NCI-H524 treated with DMSO at 0.1 percent for 48 hours (cell line): ENCODE data around the gene EXOC3L4.
"Not testable (repeated sequence)": the region's sequence is repeated elsewhere in the genome, so short reads cannot be mapped to it uniquely, and the experiment has no call there.

ENCODE experiments used
- DNase-seq: peaks from one replicate; lab custom pipeline; 2025; lab: John Stamatoyannopoulos, UW

Gene EXOC3L4

GRCh38 chr14:103105580-103106150, 11.1 kb downstream of the EXOC3L4 start:
- peak; percentile 95 for DNase-seq

- DNase-seq = no peak
These were observed 12.9 kb downstream of the EXOC3L4 start for GRCh38 chr14:103107455-103107854.

DNA sequence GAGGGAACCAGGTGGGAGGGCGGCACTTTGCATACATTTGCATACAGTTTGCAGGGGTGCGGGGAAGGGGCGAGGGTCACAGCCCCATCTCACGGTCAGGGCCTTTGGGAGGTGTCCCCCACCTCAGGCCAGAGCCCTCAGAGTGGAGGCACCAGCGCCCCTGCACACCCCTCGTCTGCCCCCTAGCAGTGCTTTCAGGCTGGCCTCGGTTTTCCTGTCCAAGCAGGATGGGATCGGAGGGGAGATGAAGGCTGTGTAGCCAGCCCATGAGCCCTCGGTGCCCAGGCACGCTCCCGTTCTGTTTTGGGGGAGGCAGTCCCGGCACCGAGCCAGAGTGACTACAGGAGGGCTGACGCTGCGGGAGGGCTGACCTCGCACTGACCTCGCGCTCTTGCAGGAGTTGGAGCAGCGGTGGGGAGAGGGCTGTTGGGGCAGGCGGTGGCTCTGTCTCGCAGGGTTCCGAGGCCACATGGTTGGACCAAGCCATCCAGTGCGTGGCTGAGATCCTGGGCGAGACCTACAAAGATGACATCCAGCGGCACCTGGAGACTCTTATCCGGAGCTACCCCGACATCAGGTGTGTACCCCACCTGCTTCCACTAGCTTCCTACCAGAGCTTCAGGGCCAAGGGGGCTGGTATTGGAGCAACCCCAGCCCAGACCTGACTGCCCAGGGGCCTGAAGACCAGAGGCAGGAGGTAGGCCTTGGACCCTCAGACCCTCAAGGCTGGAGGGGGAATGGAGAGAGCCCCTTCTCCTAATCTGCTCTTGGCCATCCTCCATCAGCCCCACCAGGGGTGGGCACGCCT, 13.6 kb downstream of the EXOC3L4 start:
- DNase-seq = no peak

DNA sequence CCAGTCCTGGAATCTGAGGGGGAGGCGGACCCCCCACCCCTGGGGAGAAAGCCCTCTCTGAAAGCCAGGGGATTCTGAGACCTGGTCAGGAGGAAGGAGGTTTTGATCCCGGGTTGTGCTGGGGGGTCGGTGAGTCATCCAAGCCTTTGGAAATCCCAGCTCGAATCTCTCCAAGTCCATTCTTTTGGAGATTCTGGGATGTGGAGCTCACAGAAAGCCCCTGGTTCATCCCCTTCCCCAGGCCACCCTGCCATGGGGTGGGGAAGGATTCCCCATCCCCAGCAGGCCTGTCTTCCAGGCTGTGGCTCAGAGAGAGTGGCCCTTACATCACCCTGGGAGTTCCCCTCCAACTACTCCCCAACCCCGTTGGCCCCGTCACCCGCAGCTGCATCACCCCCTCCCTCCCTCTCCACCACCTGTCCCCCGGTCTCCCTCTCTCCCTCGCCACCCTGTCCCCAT, 14.3 kb downstream of the EXOC3L4 start:
- peak; percentile 30 for DNase-seq

DNA sequence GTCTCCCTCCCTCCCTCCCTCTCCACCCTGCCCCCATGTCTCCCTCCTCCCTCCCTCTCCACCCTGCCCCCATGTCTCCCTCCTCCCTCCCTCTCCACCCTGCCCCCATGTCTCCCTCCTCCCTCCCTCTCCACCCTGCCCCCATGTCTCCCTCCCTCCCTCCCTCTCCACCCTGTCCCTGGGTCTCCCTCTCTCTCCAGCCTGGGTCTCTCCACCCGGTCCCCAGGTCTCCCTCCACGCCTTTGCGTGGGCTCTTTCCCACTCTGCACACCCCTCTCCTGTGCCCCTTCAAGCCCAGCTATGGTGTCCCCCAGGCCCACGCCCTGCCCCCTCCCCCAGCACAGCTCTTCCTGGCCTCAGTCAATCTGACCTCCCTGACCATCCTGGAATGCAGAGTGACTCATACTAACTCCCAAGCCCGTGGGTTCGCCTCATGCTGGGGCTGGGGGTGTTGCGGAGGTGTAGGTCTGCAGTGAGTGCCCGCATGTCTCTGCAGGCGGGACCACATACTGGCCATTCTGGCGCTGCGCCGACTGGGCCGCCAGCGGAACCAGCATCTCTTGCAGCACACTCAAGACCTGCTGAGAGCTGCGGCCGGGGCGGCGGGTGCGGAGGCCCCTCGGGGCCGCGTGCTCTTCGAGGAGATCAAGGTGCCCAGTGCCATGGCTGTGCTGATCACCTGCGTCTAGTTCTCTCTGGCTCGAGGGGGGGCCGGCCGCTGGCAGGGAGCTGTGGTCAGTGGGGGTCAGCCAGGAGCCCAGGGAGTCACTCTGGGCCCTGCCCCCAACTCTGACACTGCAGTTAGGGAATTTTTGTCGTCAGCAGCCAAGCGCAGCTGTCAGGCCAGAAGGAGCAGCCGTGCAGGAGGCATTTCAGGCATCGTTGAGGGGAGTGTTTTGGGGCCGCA, 15.3 kb downstream of the EXOC3L4 start:
- no peak for DNase-seq

GRCh38 chr14:103110681-103111231, 16.2 kb downstream of the EXOC3L4 start:
- DNase-seq = peak; percentile 19

GRCh38 chr14:103111232-103111868, 16.8 kb downstream of the EXOC3L4 start:
- no peak for DNase-seq

DNA sequence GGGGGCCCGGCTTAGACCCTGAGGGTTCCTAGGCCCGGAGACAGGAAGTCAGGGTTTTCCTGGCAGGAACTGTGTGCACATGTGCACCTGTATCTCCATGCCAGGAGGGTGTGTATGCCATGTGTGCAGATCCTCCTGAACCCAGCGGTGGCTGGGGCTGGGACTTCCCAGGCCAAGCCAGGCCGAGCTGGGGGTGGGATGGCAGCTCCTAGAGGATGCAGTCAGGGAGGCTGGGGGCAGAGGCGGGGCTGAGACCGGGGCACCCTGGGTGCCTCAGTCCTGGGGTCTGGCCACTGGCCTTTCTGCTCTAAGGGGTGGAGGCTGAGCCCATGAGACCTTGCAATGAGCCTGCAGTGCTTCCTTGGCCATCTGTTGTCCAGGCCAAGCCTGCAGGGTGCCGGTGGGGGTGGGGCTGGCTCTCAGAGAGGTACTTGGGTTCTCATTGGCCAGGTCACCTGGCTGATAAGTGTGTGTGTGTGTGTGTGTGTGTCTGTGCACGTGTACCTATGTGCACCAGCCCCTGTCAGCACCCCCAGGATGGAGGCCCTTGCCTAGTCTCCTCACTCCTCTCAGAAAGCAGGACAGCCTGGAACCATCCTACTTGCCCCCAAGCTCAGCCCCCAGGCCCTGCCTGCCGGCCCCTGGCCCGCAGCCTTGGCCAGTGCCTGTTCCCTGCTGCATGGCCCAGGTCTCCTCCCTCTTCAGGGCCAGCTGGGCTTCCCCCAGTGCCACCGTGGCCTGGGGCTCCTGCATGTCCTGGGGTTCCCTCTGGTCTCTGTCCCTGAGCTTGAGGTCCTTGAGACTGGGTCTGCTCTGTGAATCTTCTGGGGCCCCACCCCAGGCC, 18.1 kb downstream of the EXOC3L4 start:
- peak; percentile 33 for DNase-seq

GRCh38 chr14:103113303-103113702, 18.8 kb downstream of the EXOC3L4 start:
- DNase-seq = no peak

- no peak for DNase-seq
These were observed 19.2 kb downstream of the EXOC3L4 start for GRCh38 chr14:103113774-103114173.

DNA sequence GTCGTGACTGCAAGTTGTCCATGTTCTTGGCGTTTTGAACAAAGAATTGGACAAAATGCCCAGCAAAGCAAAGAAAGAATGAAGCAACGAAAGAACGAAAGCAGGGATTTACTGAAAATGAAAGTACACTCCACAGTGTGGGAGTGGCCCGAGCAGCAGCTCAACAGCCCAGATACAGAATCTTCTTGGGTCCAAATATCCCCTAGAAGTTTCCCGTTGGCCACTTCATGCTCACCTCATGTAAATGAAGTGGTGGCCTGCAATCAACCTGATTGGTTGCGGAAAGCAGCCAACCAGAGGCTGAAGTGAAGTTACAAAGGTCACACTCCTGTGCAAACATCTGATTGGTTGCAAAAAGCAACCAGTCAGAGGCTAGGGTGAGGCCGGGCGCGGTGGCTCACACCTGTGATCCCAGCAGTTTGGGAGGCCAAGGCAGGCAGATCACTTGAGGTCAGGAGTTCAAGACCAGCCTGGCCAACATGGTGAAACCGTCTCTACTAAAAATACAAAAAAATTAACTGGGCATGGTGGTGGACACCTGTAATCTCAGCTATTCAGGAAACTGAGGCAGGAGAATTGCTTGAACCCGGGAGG, 20.7 kb downstream of the EXOC3L4 start:
- not testable (repeated sequence) for DNase-seq

DNA sequence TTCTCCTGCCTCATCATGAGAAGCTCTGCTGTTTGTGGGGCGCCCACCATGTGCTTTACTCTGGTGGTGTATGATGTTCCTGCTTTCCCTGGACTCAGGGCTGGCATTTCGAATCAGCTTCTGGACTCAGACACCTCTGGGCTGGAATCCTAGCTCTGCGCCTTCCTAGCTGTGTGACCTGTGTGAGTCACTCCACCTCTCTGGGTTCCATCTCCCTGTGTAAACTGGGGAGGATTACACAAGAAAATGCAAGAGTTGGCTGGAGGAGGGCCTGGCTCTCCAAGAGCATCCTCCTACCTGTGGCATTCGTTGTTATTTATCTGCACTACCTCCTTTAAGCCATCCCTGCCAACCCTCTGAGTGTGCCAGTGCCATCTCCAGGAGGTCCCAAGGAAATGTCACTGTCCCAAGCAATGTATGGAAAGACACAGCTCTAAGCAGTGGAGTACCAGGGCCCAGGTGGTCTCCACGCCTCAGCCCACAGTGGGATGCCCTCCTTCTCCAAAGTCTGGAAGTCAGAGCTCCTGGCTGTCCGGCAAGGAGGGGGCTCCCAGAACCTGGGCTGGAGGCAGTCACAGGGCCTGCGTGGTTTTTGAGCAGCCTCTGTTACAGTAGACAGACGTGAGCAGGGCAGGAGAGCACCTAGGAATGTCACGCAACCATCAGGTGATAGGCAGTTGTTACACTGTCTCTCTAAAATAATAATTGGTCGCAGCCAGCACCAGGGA, 21.5 kb downstream of the EXOC3L4 start:
- DNase-seq = no peak

- no peak for DNase-seq
These were observed 22.1 kb downstream of the EXOC3L4 start for GRCh38 chr14:103116636-103117035.

DNA sequence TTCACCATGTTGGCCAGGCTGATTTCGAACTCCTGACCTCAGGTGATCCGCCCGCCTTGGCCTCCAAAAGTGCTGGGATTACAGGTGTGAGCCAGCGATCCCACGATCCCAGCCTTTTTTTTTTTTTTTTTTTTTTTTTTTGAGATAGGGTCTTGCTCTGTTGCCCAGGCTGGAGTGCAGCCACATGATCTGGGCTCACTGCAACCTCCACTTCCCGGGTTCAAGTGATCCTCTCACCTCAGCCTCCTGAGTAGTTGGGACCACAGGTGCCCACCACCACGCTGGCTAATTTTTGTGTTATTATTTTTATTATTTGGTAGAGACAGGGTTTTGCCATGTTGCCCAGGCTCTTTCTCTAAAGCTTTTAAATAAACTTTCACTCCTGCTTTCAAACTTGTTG, 23.0 kb downstream of the EXOC3L4 start:
- DNase-seq = not testable (repeated sequence)

GRCh38 chr14:103118018-103118662, 23.6 kb downstream of the EXOC3L4 start:
- no peak for DNase-seq

- no peak for DNase-seq
These were observed 24.3 kb downstream of the EXOC3L4 start for GRCh38 chr14:103118663-103119404.

- not testable (repeated sequence) for DNase-seq
These were observed 25.0 kb downstream of the EXOC3L4 start for GRCh38 chr14:103119527-103119926.

GRCh38 chr14:103121121-103121845, 26.8 kb downstream of the EXOC3L4 start:
- DNase-seq = no peak
